ENCODE results near the gene SLC4A8.

- TF ChIP-seq, protein P1, sequence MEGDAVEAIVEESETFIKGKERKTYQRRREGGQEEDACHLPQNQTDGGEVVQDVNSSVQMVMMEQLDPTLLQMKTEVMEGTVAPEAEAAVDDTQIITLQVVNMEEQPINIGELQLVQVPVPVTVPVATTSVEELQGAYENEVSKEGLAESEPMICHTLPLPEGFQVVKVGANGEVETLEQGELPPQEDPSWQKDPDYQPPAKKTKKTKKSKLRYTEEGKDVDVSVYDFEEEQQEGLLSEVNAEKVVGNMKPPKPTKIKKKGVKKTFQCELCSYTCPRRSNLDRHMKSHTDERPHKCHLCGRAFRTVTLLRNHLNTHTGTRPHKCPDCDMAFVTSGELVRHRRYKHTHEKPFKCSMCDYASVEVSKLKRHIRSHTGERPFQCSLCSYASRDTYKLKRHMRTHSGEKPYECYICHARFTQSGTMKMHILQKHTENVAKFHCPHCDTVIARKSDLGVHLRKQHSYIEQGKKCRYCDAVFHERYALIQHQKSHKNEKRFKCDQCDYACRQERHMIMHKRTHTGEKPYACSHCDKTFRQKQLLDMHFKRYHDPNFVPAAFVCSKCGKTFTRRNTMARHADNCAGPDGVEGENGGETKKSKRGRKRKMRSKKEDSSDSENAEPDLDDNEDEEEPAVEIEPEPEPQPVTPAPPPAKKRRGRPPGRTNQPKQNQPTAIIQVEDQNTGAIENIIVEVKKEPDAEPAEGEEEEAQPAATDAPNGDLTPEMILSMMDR (IDR thresholded peaks at IDR 0.05) = no peak
- no peak for TF ChIP-seq POLR2A (IDR thresholded peaks at IDR 0.05)
Measured at GRCh38 chr12:51428256-51428655, 3.6 kb downstream of the SLC4A8 start.
